BJ (cell line): Measurements from ENCODE around the gene PHLDA3. TPM values are rescaled to one million over a fixed set of nuclear protein-coding genes. Genes with fewer than 3 reads are reported as not detected.

Experiments
- CTCF ChIA-PET: fragments of 350-600 bp; formaldehyde crosslinking; extraction: SDS; loops from one replicate; lab custom pipeline; 2021; ENCODE audit warnings: antibody characterized with exemption, inconsistent platforms; lab: Yijun Ruan, JAX
- POLR2A ChIA-PET: fragments of 300-600 bp; sonication (Branson Sonifier 250); formaldehyde crosslinking; extraction: SDS; loops from one replicate; lab custom pipeline; 2021; ENCODE audit warnings: antibody characterized with exemption; lab: Charles Lee
- DNase-seq: peaks from one replicate; pipeline ENCODE4 v3.0.0-alpha.2; 2011; ENCODE audit warnings: low read depth
- H3K27me3 ChIP-seq: 2 replicates; pipeline ENCODE4 v1.6.0; 2011; ENCODE audit warnings: low read length; ENCODE audit not compliant: control insufficient read depth, insufficient read depth
- H3K36me3 ChIP-seq: 2 replicates; pipeline ENCODE4 v1.5.1; 2011; ENCODE audit warnings: low read length; ENCODE audit not compliant: control insufficient read depth, insufficient read depth
- H3K4me3 ChIP-seq: 2 replicates; pipeline ENCODE4 v1.5.1; 2011; ENCODE audit warnings: low read depth, mild to moderate bottlenecking, control low read depth, low read length
- CTCF ChIP-seq: IDR thresholded peaks from 2 replicates; pipeline ENCODE4 v1.5.1; 2011; ENCODE audit warnings: low read depth, mild to moderate bottlenecking, control low read depth, inconsistent platforms, low read length, moderate library complexity; ENCODE audit not compliant: insufficient read depth
- polyA plus RNA-seq: library from polyadenylated mRNA; depleted of rRNA; stranded (reverse); fragments of >200 nt; gene quantifications from 2 replicates; pipeline ENCODE4 v1.2.3, GENCODE V29; 2011; rRNA removed

Gene PHLDA3
- polyA plus RNA-seq, 1 experiment: 130 TPM

GRCh38 chr1:201420608-201421002 lies 48.4 kb downstream of the PHLDA3 start:
- Histone ChIP-seq H3K36me3 (no peaks in the 10 kb centered on the region), H3K27me3 (peaks cover 21% of the 10 kb centered on the region), H3K4me3 (no peak overlapping the region)
- ChIA-PET CTCF (interaction anchor here (1.0 to 2.7 kb wide), 6 partner anchors 10 to 167 kb away, joined by 3 to 17 read pairs (median 4); no protein-coding TSS in a partner anchor), POLR2A (no interaction called here)
- DNase-seq: no peak
- TF ChIP-seq CTCF: no peak

DNA sequence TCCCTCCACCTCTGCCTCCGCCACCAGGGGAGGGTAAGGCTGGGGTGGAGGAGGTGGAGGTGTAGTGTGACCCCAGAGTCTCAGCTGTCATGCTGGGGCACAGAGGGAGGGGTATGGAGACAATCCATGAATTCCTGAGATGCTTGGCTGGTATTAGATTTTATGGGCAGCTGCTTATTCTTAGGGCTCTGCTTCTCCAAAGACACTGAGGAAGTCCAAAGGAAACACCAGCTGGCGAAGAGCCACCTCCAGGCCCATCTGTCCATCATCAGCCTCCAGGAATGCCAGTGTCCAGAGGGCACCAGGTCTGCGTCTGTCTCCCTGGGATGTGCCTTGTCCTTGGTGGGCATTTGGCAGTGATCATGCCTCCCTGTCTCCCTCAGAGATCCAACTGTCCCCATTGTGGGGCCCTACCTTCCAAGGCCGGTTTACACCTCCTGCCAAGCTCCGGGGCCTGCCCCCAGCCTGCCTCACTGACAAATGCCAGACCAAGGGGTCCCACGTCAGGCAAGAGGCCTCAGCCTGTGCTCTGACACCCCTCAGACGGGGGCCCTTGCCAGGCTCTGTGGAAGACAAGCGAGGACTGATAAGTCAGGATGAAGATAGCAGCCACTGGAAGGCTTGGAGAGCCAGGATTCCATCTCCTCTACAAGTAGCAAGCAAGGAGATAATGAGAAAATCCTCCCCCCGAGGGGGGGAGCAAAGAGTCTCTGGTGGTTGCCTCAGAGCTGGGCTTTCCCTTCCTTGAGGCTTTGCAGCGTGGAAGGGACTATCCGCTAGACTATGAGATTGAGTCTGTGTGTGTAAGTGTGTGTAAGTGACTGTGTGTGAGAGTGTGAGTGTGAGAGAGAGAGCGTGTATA lies 49.0 kb downstream of the PHLDA3 start:
- CTCF ChIA-PET: interaction anchor here (0.9 to 2.7 kb wide), 8 partner anchors 9 to 166 kb away, joined by 3 to 17 read pairs (median 3); no protein-coding TSS in a partner anchor
- no peaks in the 10 kb centered on the region for H3K36me3 ChIP-seq
- peaks cover 23% of the 10 kb centered on the region for H3K27me3 ChIP-seq
- POLR2A ChIA-PET: no interaction called here
- no peak overlapping the region for H3K4me3 ChIP-seq
- TF ChIP-seq CTCF: no peak
- no peak for DNase-seq

GRCh38 chr1:201419256-201419655 lies 49.7 kb downstream of the PHLDA3 start:
- DNase-seq: no peak
- POLR2A ChIA-PET: no interaction called here
- Histone ChIP-seq H3K4me3 (no peak overlapping the region), H3K27me3 (peaks cover 23% of the 10 kb centered on the region), H3K36me3 (no peaks in the 10 kb centered on the region)
- CTCF ChIA-PET: interaction anchor here (0.9 to 1.6 kb wide), 4 partner anchors 9 to 94 kb away, joined by 3 to 4 read pairs (median 3); no protein-coding TSS in a partner anchor
- TF ChIP-seq CTCF: no peak

DNA sequence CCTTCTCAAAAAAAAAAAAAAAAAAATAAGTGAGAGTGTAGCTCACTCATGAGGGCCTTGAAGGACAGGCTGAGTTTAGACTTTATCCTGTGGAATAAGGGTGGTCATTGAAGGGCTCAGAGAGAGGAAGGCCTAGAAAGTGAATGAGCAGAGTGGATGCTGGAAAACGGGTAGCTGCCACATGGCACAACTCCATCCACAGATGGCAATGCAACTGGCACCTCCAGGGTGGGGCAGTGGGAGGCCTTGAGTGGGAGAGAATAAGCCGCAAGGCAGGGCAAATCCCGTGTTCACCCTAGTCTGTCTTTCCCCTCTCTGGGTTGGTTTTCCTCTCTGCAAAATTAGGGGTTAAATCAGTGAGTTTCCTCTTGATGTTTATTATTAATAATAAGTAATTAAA lies 50.5 kb downstream of the PHLDA3 start:
- Histone ChIP-seq H3K27me3 (peaks cover 23% of the 10 kb centered on the region), H3K4me3 (no peak overlapping the region), H3K36me3 (no peaks in the 10 kb centered on the region)
- DNase-seq: no peak
- no peak for TF ChIP-seq CTCF
- ChIA-PET POLR2A (no interaction called here), CTCF (interaction anchor here (0.7 to 1.2 kb wide), 2 partner anchors 17 to 29 kb away, joined by 3 read pairs; no protein-coding TSS in a partner anchor)

Other genes starting within 250 kb of the PHLDA3 start
- 0.05 TPM in 2 replicates for gene PKP1, start 185.7 kb downstream of the PHLDA3 start, polyA plus RNA-seq
- gene TNNT2, start 91.5 kb downstream of the PHLDA3 start, polyA plus RNA-seq: not detected in 2 replicates
- not detected in 2 replicates for gene LAD1, start 69.9 kb downstream of the PHLDA3 start, polyA plus RNA-seq
- gene TNNI1, start 47.5 kb downstream of the PHLDA3 start, polyA plus RNA-seq: 0.17 TPM in 1 of 2 replicates, not detected in the other
- gene CSRP1, start 37.9 kb upstream of the PHLDA3 start, polyA plus RNA-seq: 720 and 957 TPM in 2 replicates
- gene NAV1, start 69.9 kb upstream of the PHLDA3 start, polyA plus RNA-seq: 15.6 and 21.6 TPM in 2 replicates